ENCODE results near the gene MTMR4.
A peak's percentile ranks its signal among the peaks of the same experiment; 100 is the strongest.
"Not testable (repeated sequence)": the region's sequence is repeated elsewhere in the genome, so short reads cannot be mapped to it uniquely, and the experiment has no call there.

The MTMR4 gene

GRCh38 chr17:58556833-58557250, 42.4 kb upstream of the MTMR4 start:
- Histone ChIP-seq H3K27me3 (ENCODE audit: control insufficient read depth, low read length) (no peaks in the 10 kb centered on the region), H3K4me3 (ENCODE audit: low read length) (peak overlapping the region; percentile 25; the same call in 1 of the 2 replicates), H3F3A (ENCODE audit: control insufficient read depth, insufficient read depth) (no peaks in the 10 kb centered on the region), H3K4me1 (ENCODE audit: control insufficient read depth, low read length) (peaks cover 17% of the 10 kb centered on the region), H3K9me2 (replicated peaks; ENCODE audit: control insufficient read depth, low read length) (no peaks in the 10 kb centered on the region), H4K20me1 (ENCODE audit: control insufficient read depth, insufficient read depth, low read depth, low read length) (no peaks in the 10 kb centered on the region), H3K4me2 (ENCODE audit: low read length) (peak overlapping the region; percentile 43), H3K79me2 (ENCODE audit: control insufficient read depth, low read length) (no peaks in the 10 kb centered on the region), H3K27ac (ENCODE audit: low read depth, low read length) (no peak overlapping the region), H3K36me3 (ENCODE audit: control insufficient read depth, low read length) (no peaks in the 10 kb centered on the region), H3K9me3 (ENCODE audit: control insufficient read depth, insufficient read depth, low read length) (no peaks in the 10 kb centered on the region)
- TF ChIP-seq CTCF (IDR thresholded peaks at IDR 0.05; ENCODE audit: low read depth, low read length, poor library complexity, severe bottlenecking) (no peak), EZH2phosphoT487 (IDR thresholded peaks at IDR 0.05; ENCODE audit: borderline replicate concordance, low read length) (no peak)

DNA sequence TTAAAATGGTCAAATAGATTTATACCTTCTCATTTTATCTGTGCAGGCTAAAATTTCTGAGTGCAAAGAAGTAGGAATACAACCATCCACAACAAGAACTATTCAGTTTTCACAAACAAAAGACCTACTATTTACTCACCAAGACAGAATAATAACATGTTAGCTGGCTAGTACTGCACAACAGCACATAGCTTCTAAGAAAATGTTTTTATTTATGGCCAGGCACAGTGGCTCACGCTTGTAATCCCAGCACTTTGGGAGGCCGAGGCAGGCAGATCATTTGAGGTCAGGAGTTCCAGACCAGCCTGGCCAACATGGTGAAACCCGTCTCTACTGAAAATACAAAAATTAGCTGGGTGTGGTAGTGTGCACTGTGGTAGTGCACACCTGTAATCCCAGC, 40.7 kb upstream of the MTMR4 start:
- peaks cover 17% of the 10 kb centered on the region for H3K4me1 ChIP-seq (ENCODE audit: control insufficient read depth, low read length)
- H3K79me2 ChIP-seq (ENCODE audit: control insufficient read depth, low read length); H3K27ac ChIP-seq (ENCODE audit: low read depth, low read length); H3K9me3 ChIP-seq (ENCODE audit: control insufficient read depth, insufficient read depth, low read length); H3K4me3 ChIP-seq (ENCODE audit: low read length); H3F3A ChIP-seq (ENCODE audit: control insufficient read depth, insufficient read depth); H3K27me3 ChIP-seq (ENCODE audit: control insufficient read depth, low read length); H4K20me1 ChIP-seq (ENCODE audit: control insufficient read depth, insufficient read depth, low read depth, low read length); H3K9me2 ChIP-seq (replicated peaks; ENCODE audit: control insufficient read depth, low read length); H3K36me3 ChIP-seq (ENCODE audit: control insufficient read depth, low read length); H3K4me2 ChIP-seq (ENCODE audit: low read length): not testable (repeated sequence)

- Histone ChIP-seq H3K4me2 (ENCODE audit: low read length) (no peak overlapping the region), H3K9me3 (ENCODE audit: control insufficient read depth, insufficient read depth, low read length) (no peaks in the 10 kb centered on the region), H3K79me2 (ENCODE audit: control insufficient read depth, low read length) (no peaks in the 10 kb centered on the region), H4K20me1 (ENCODE audit: control insufficient read depth, insufficient read depth, low read depth, low read length) (no peaks in the 10 kb centered on the region), H3K4me3 (ENCODE audit: low read length) (no peak overlapping the region), H3F3A (ENCODE audit: control insufficient read depth, insufficient read depth) (no peaks in the 10 kb centered on the region), H3K4me1 (ENCODE audit: control insufficient read depth, low read length) (no peaks in the 10 kb centered on the region), H3K9me2 (replicated peaks; ENCODE audit: control insufficient read depth, low read length) (no peaks in the 10 kb centered on the region), H3K36me3 (ENCODE audit: control insufficient read depth, low read length) (no peaks in the 10 kb centered on the region), H3K27me3 (ENCODE audit: control insufficient read depth, low read length) (peaks cover 6% of the 10 kb centered on the region; the same call in 1 of the 2 replicates), H3K27ac (ENCODE audit: low read depth, low read length) (no peak overlapping the region)
- no peak for TF ChIP-seq EZH2phosphoT487 (IDR thresholded peaks at IDR 0.05; ENCODE audit: borderline replicate concordance, low read length)
- peak; percentile 55 for TF ChIP-seq CTCF (IDR thresholded peaks at IDR 0.05; ENCODE audit: low read depth, low read length, poor library complexity, severe bottlenecking)
Measured at GRCh38 chr17:58541249-58541648, 26.8 kb upstream of the MTMR4 start.

DNA sequence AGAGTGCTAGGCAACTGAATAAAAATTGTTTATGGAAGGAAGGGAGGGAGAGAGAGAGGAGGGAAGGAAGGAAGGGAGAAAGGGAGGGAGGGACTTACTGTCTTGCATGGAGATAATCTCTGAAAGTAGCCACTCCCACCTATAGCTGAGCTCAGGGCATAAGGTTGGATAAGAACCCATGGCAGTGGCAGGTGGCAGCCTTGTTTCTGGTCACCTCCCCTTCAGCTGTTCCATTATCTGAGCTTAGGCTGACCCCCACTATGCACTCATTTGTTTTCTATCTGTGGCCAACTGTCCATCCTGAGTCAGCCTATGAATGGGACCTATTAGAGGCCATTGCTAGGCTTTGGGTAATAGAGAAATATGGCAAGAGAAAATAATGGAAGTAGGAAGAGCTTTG, 25.3 kb upstream of the MTMR4 start:
- Histone ChIP-seq H3K27ac (ENCODE audit: low read depth, low read length) (no peak overlapping the region), H3K4me3 (ENCODE audit: low read length) (no peak overlapping the region), H3K27me3 (ENCODE audit: control insufficient read depth, low read length) (peaks cover 10% of the 10 kb centered on the region; the same call in 1 of the 2 replicates), H3K9me2 (replicated peaks; ENCODE audit: control insufficient read depth, low read length) (no peaks in the 10 kb centered on the region), H3K79me2 (ENCODE audit: control insufficient read depth, low read length) (no peaks in the 10 kb centered on the region), H3F3A (ENCODE audit: control insufficient read depth, insufficient read depth) (no peaks in the 10 kb centered on the region), H3K4me1 (ENCODE audit: control insufficient read depth, low read length) (no peaks in the 10 kb centered on the region), H3K9me3 (ENCODE audit: control insufficient read depth, insufficient read depth, low read length) (no peaks in the 10 kb centered on the region), H4K20me1 (ENCODE audit: control insufficient read depth, insufficient read depth, low read depth, low read length) (no peaks in the 10 kb centered on the region), H3K36me3 (ENCODE audit: control insufficient read depth, low read length) (no peaks in the 10 kb centered on the region), H3K4me2 (ENCODE audit: low read length) (no peak overlapping the region)
- TF ChIP-seq EZH2phosphoT487 (IDR thresholded peaks at IDR 0.05; ENCODE audit: borderline replicate concordance, low read length): no peak
- no peak for TF ChIP-seq CTCF (IDR thresholded peaks at IDR 0.05; ENCODE audit: low read depth, low read length, poor library complexity, severe bottlenecking)

Measured in DOHH2 (cell line).